ENCODE measurements around the gene OR6Y1. TPM values are rescaled to one million over a fixed set of nuclear protein-coding genes. Genes with fewer than 3 reads are reported as not detected.

The OR6Y1 gene
- total RNA-seq: not detected

DNA sequence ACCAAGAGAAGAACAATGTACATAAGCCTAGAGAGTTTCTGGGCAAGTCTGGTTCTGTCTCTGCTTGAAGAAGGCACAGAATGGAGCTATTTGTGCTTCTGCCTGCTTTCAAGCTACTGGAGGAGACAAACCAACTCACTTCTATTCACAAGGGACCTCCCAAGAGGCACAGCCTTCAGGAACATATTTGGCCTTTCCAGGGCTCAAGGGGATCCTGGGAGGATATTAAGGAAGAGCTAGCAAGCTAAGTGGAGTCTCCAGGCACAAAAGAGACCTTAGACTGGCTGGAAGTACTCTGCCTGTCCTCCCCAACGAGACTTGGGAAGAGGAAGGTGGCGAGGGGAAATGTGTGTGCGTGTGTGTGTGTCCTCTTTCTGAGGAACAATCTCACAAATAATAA lies at the start of gene OR6Y1:
TSS of gene OR6Y1 (minus strand) at position 54 of the 400 bp plus-strand sequence. CDS start 6,300 bp downstream, outside the sequence.
- no peak within 1 kb of the TSS for H3K4me3 ChIP-seq
- no peaks in the 10 kb centered on the region for H3K4me1 ChIP-seq
- no peaks in the 10 kb centered on the region for H3K27me3 ChIP-seq
- TF ChIP-seq POLR2AphosphoS5 (IDR thresholded peaks at IDR 0.05) (no peak), POLR2A (IDR thresholded peaks at IDR 0.05) (no peak), CTCF (IDR thresholded peaks at IDR 0.05) (no peak), EP300 (IDR thresholded peaks at IDR 0.05) (no peak)
- 46 to 57% methylated on average over 3 of the region's 3 CpGs for WGBS, 2 donors (ENCODE audit: low coverage in 1 of 2)
- no peak for ATAC-seq
- no peaks in the 10 kb centered on the region for H3K9me3 ChIP-seq
- no peak within 1 kb of the TSS for H3K27ac ChIP-seq
- no peaks in the 10 kb centered on the region for H3K36me3 ChIP-seq

DNA sequence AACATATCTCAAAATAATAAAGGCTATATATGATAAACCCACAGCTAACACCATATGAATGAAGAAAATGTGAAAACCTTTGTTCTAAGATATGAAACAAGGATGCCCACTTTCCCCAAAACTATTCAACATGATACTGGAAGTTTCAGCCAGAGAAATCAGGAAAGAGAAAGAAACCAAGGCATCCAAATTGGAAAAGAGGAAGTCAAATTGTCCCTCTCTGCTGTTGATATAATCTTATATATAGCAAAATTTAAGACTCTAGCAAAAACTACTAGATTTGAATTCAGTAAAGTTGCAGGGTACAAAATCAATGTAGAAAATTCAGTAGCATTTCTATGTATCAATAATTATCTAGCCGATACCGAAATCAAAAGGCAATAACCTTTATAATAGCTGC lies 46.5 kb upstream of the OR6Y1 start:
- Histone ChIP-seq H3K27ac (no peak overlapping the region), H3K4me1 (no peaks in the 10 kb centered on the region), H3K36me3 (no peaks in the 10 kb centered on the region), H3K9me3 (peaks cover 0 to 36% (median 0%) of the 10 kb centered on the region in 3 donors), H3K27me3 (no peaks in the 10 kb centered on the region), H3K4me3 (no peak overlapping the region)
- no peak for TF ChIP-seq EP300 (IDR thresholded peaks at IDR 0.05)
- TF ChIP-seq CTCF (IDR thresholded peaks at IDR 0.05): no peak
- TF ChIP-seq POLR2A (IDR thresholded peaks at IDR 0.05): no peak
- TF ChIP-seq POLR2AphosphoS5 (IDR thresholded peaks at IDR 0.05): no peak
- 91 to 100% methylated on average over 2 of the region's 2 CpGs for WGBS, 2 donors (ENCODE audit: low coverage in 1 of 2)
- no peak for ATAC-seq

DNA sequence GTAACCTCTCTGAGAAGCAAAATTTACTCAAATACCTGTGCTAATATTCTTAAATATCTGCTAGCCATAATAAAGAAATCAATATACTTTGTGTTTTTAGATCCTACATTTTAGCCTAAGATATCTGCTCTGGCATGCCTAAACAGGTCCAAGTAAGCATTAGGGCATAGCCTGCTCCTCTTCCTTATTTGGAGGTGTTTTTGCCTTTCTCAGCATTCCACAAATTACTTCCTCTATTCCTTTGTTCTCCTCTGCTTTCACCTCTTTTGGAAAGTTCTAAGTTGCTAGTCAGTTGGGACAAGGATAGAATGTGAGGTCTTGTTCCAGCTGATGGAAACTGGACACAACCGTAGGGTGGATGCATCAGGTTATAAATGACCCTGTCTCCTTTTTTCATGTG lies 32.7 kb upstream of the OR6Y1 start:
- 83% methylated on average over 1 of the region's 1 CpG; no CpG with 5 or more reads in 1 of the 2 donors for WGBS, 2 donors (ENCODE audit: low coverage in 1 of 2)
- no peak overlapping the region for H3K4me3 ChIP-seq
- no peaks in the 10 kb centered on the region for H3K4me1 ChIP-seq
- TF ChIP-seq CTCF (IDR thresholded peaks at IDR 0.05) (no peak), POLR2AphosphoS5 (IDR thresholded peaks at IDR 0.05) (no peak), POLR2A (IDR thresholded peaks at IDR 0.05) (no peak), EP300 (IDR thresholded peaks at IDR 0.05) (no peak)
- H3K27ac ChIP-seq: no peak overlapping the region
- H3K9me3 ChIP-seq: peaks cover 0 to 13% (median 0%) of the 10 kb centered on the region in 3 donors
- no peaks in the 10 kb centered on the region for H3K27me3 ChIP-seq
- no peak for ATAC-seq
- no peaks in the 10 kb centered on the region for H3K36me3 ChIP-seq

DNA sequence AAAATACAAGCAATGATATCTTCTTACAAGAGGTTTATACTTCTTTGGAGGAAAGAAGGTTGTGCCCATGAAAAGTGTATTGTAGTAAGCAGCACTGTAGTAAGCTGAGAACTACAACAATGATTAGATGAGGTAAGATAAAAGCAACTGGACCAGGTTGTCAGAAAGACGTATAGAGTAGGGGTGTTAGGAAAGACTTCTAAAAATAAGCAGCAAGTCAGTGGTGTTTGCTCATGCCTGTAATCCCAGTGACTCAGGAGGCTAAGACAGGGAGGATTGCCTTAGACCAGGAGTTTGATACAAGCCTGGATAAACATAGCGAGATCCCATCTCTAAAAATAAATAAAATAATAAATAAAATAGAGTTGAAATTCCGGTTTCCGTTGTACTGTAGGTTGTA lies 29.8 kb upstream of the OR6Y1 start:
- WGBS, 2 donors (ENCODE audit: low coverage in 1 of 2): 16 to 49% methylated on average over 4 of the region's 4 CpGs
- Histone ChIP-seq H3K27me3 (no peaks in the 10 kb centered on the region), H3K4me3 (no peak overlapping the region), H3K27ac (no peak overlapping the region), H3K4me1 (no peaks in the 10 kb centered on the region), H3K9me3 (peaks cover 0 to 13% (median 0%) of the 10 kb centered on the region in 3 donors), H3K36me3 (no peaks in the 10 kb centered on the region)
- TF ChIP-seq POLR2AphosphoS5 (IDR thresholded peaks at IDR 0.05) (no peak), CTCF (IDR thresholded peaks at IDR 0.05) (no peak), EP300 (IDR thresholded peaks at IDR 0.05) (no peak), POLR2A (IDR thresholded peaks at IDR 0.05) (no peak)
- ATAC-seq: no peak

DNA sequence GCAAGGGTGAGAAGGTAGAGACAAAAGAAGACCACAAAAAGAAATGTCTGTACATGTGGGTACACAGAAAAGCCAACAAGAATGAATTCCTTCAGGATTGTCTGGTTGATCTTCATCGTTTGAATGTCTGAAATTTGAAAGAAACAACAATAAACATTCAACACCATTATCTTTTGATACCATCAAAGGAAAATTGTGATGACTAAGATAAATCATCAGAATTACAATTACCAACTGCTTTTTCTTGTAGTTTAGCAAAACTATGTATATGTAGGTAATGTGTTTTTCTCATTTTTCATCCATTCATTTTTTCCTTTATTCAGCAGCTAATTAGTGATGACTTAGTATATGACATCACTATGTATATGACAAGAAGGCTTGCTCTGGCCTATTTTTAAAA lies 25.5 kb upstream of the OR6Y1 start, which contains the start of gene OR10X1:
TSS of gene OR10X1 (minus strand) at position 167 of the 400 bp plus-strand sequence. CDS start at position 167, 0 bp downstream.
- Histone ChIP-seq H3K9me3 (no peaks in the 10 kb centered on the region), H3K4me3 (no peak within 1 kb of the TSS), H3K27me3 (no peaks in the 10 kb centered on the region), H3K36me3 (no peaks in the 10 kb centered on the region), H3K27ac (no peak within 1 kb of the TSS), H3K4me1 (no peaks in the 10 kb centered on the region)
- 50 to 67% methylated on average over 1 of the region's 1 CpG for WGBS, 2 donors (ENCODE audit: low coverage in 1 of 2)
- no peak for TF ChIP-seq CTCF (IDR thresholded peaks at IDR 0.05)
- TF ChIP-seq POLR2AphosphoS5 (IDR thresholded peaks at IDR 0.05): no peak
- no peak for TF ChIP-seq EP300 (IDR thresholded peaks at IDR 0.05)
- TF ChIP-seq POLR2A (IDR thresholded peaks at IDR 0.05): no peak
- no peak for ATAC-seq
